Esophagus muscularis mucosa (tissue), 4 donors: Measurements from ENCODE around the gene TRPM3. TPM values are rescaled to one million over a fixed set of nuclear protein-coding genes. Genes with fewer than 3 reads are reported as not detected.

Experiments
- DNase-seq: peaks from one replicate; pipeline ENCODE4 v3.0.0-alpha.2; 2017; ENCODE audit errors: extremely low spot score
- H3K27ac ChIP-seq, 4 donors: fragments of 200-600 bp; sonication (generic); replicated peaks in 1 of 4; 1 replicate in 3 of 4; 2 replicates in 1 of 4; pipeline ENCODE4 v1.5.1; 2016 to 2019; ENCODE audit warnings: mild to moderate bottlenecking in 1 of 4
- H3K27me3 ChIP-seq, 4 donors: fragments of 200-600 bp; sonication (generic); one replicate each; pipeline versions ENCODE4 v1.5.1 to v1.6.0; 2016 to 2019
- H3K36me3 ChIP-seq, 4 donors: fragments of 200-600 bp; sonication (generic); one replicate each; pipeline ENCODE4 v1.5.1; 2016 to 2019
- H3K4me1 ChIP-seq, 4 donors: fragments of 200-600 bp; sonication (generic); one replicate each; pipeline ENCODE4 v1.5.1; 2016 to 2019
- H3K4me3 ChIP-seq, 4 donors: fragments of 200-600 bp; sonication (generic); 1 replicate in 2 of 4; 2 replicates in 2 of 4; pipeline ENCODE4 v1.5.1; 2016 to 2019; ENCODE audit warnings: mild to moderate bottlenecking in 4 of 4, moderate library complexity in 1 of 4
- H3K9me3 ChIP-seq, 4 donors: fragments of 200-600 bp; sonication (generic); 1 replicate in 3 of 4; 2 replicates in 1 of 4; pipeline ENCODE4 v1.5.1; 2016 to 2019
- EP300 ChIP-seq: sonication (generic); formaldehyde crosslinking; IDR thresholded peaks from one replicate; pipeline ENCODE4 v1.6.1; 2017; ENCODE audit warnings: antibody characterized with exemption
- POLR2A ChIP-seq: fragments of 450-650 bp; IDR thresholded peaks from one replicate; pipeline ENCODE4 v1.6.1; 2017; ENCODE audit warnings: antibody characterized with exemption, moderate library complexity, mild to moderate bottlenecking, low read depth
- POLR2AphosphoS5 ChIP-seq, 2 donors: sonication (generic); formaldehyde crosslinking; IDR thresholded peaks; one replicate each; pipeline ENCODE4 v1.6.1; 2017; ENCODE audit warnings: antibody characterized with exemption in 2 of 2
- whole genome bisulfite sequencing: methylation state at CpG from one replicate; pipeline ENCODE4 v1.1.5; 2018; 5-methylcytosine and 5-hydroxymethylcytosine counted together
- intact Hi-C: fragments of 100-400 bp; cut with DNase I; formaldehyde crosslinking; loops from one replicate; pipeline ENCODE4 v1.15.1; 2023
- total RNA-seq, 4 donors: library from RNA; depleted of rRNA; stranded (reverse); fragments of >200 nt; gene quantifications; one replicate each; pipeline versions ENCODE4 v1.1.0 to v1.2.1, GENCODE V29; 2016
- TF ChIP-seq, protein P1 (sequence below), 3 experiments: fragments of 200-600 bp in 2 of 3; fragments of 450-650 bp in 1 of 3; sonication (generic) in 2 of 3; IDR thresholded peaks; one replicate each; pipeline ENCODE4 v1.5.1; 2017 to 2019; ENCODE audit warnings: antibody characterized with exemption in 3 of 3, mild to moderate bottlenecking in 2 of 3, moderate library complexity in 1 of 3

TRPM3 gene
- total RNA-seq, 4 donors from 2014 or later: 0.13 to 0.17 TPM; not detected in 2

DNA sequence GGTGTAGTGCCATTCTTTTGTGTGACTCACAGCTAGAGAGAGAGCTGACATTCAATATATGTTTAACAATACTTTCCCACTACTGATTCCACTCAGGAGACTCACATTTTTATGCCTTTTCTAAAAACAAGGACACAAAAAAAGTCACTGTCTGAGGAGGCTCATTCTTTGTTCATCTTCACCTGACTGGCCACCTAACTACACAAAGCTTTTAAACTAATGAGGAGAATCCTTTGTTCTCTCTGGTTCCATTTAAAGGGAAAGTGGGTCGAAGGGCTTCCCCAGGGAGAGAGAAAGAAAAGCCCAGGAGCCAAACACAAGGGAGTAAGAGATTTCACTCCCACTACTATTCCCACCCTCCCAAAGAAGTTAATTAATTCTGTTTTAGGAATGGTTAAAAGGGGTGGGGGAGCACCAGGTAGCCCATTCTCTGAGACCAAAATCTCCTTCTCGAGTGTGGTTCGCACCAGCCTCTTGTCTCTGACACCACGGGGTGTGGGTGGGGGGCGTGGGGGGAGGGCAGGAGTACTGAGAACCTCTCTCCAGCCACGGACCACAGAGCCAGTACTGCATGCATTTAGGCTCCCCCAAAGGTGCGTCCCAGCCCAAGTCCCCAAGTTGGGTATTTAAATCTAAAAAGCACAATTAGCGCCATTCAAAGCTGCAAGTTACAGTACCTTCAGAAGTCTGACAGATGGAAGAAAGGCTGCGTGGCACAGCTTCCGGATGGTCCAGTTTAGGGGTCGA is 747 bp downstream of the TRPM3 start:
- peaks cover 0 to 10% (median 3%) of the 10 kb centered on the region in 4 donors for H3K4me1 ChIP-seq
- H3K36me3 ChIP-seq: no peaks in the 10 kb centered on the region
- no peak for DNase-seq
- intact Hi-C loops: no loop called here
- H3K9me3 ChIP-seq: no peaks in the 10 kb centered on the region
- TF ChIP-seq POLR2A (no peak), POLR2AphosphoS5 (IDR thresholded peaks at IDR 0.05) (no peak), EP300 (no peak)
- TF ChIP-seq, protein P1, sequence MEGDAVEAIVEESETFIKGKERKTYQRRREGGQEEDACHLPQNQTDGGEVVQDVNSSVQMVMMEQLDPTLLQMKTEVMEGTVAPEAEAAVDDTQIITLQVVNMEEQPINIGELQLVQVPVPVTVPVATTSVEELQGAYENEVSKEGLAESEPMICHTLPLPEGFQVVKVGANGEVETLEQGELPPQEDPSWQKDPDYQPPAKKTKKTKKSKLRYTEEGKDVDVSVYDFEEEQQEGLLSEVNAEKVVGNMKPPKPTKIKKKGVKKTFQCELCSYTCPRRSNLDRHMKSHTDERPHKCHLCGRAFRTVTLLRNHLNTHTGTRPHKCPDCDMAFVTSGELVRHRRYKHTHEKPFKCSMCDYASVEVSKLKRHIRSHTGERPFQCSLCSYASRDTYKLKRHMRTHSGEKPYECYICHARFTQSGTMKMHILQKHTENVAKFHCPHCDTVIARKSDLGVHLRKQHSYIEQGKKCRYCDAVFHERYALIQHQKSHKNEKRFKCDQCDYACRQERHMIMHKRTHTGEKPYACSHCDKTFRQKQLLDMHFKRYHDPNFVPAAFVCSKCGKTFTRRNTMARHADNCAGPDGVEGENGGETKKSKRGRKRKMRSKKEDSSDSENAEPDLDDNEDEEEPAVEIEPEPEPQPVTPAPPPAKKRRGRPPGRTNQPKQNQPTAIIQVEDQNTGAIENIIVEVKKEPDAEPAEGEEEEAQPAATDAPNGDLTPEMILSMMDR (IDR thresholded peaks at IDR 0.05): no peak
- no peak overlapping the region for H3K4me3 ChIP-seq
- WGBS: 15% methylated on average over 10 of the region's 11 CpGs
- H3K27ac ChIP-seq: no peak overlapping the region
- peaks cover 0 to 26% (median 0%) of the 10 kb centered on the region in 4 donors for H3K27me3 ChIP-seq

- H3K4me1 ChIP-seq: peaks cover 0 to 10% (median 3%) of the 10 kb centered on the region in 4 donors
- 45% methylated on average over 2 of the region's 2 CpGs for WGBS
- no peak overlapping the region for H3K27ac ChIP-seq
- TF ChIP-seq POLR2AphosphoS5 (IDR thresholded peaks at IDR 0.05) (no peak), EP300 (no peak), POLR2A (no peak)
- TF ChIP-seq, protein P1 (IDR thresholded peaks at IDR 0.05): no peak
- H3K9me3 ChIP-seq: no peaks in the 10 kb centered on the region
- H3K36me3 ChIP-seq: no peaks in the 10 kb centered on the region
- no peak for DNase-seq
- H3K4me3 ChIP-seq: no peak overlapping the region
- intact Hi-C loops: no loop called here
- peaks cover 0 to 26% (median 0%) of the 10 kb centered on the region in 4 donors for H3K27me3 ChIP-seq
Measured at GRCh38 chr9:71119746-71120145, 1.7 kb downstream of the TRPM3 start.

DNA sequence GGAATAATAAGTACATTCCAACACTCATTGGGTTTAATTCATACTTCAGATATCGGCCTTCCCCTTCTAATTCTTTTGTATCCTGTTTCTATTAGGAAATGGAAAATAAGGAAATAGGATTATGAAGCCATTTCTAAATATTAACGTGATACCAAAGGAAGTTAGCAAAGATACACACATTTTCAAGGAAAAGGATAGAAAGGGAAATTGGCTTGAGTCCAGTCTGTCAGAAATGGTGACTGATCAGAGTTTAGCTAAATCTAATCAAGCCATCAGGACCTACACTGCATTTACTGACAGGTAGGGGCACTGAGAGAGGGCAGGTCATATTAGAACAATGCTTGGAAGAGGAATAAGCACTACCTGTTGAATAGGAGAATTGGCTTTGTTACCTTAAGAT is 3.1 kb downstream of the TRPM3 start:
- no peak overlapping the region for H3K4me3 ChIP-seq
- peaks cover 0 to 26% (median 0%) of the 10 kb centered on the region in 4 donors for H3K27me3 ChIP-seq
- H3K36me3 ChIP-seq: no peaks in the 10 kb centered on the region
- intact Hi-C loops: no loop called here
- peaks cover 0 to 10% (median 3%) of the 10 kb centered on the region in 4 donors for H3K4me1 ChIP-seq
- H3K9me3 ChIP-seq: no peaks in the 10 kb centered on the region
- H3K27ac ChIP-seq: no peak overlapping the region
- WGBS: 47% methylated on average over 2 of the region's 2 CpGs
- no peak for TF ChIP-seq POLR2A
- TF ChIP-seq EP300: no peak
- no peak for TF ChIP-seq POLR2AphosphoS5 (IDR thresholded peaks at IDR 0.05)
- TF ChIP-seq, protein P1 (IDR thresholded peaks at IDR 0.05): no peak
- no peak for DNase-seq

DNA sequence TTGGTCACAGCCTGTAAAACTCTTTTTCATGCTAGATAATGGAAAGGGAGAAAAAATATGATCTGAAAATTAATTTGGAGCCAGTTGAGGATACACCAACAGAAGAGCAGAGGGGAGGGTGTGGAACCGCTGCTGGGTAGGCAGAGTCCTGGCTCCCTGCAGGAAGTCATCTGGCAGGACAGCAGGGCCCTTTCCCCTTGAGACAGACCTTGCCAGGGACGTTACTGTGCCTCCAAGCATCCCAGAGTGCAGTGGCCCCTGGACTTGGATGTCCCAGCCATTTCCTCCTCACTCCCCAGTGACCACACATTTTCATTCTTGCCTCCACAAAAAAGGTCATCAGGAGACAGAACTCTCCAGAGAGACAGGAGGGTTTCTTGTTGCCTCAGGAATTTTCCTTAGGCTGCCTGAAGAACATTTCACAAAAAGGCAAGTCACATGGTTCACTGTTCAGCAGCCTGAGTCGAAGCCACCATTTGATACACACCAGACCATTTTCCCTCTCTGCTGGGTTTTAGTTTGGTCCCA is 5.9 kb downstream of the TRPM3 start:
- 46% methylated on average over 3 of the region's 3 CpGs for WGBS
- DNase-seq: no peak
- H3K27ac ChIP-seq: no peak overlapping the region
- intact Hi-C loops: no loop called here
- no peak overlapping the region for H3K4me3 ChIP-seq
- TF ChIP-seq EP300 (no peak), POLR2A (no peak), POLR2AphosphoS5 (IDR thresholded peaks at IDR 0.05) (no peak)
- TF ChIP-seq, protein P1 (IDR thresholded peaks at IDR 0.05): no peak
- no peaks in the 10 kb centered on the region for H3K4me1 ChIP-seq
- H3K9me3 ChIP-seq: no peaks in the 10 kb centered on the region
- H3K27me3 ChIP-seq: peaks cover 0 to 4% (median 0%) of the 10 kb centered on the region in 4 donors
- H3K36me3 ChIP-seq: no peaks in the 10 kb centered on the region
